GM23248 (cell line): ENCODE data around the gene ZNF507.
A peak's percentile ranks its signal among the peaks of the same experiment; 100 is the strongest.

ENCODE experiments used
- EZH2 ChIP-seq: fragments of 200-600 bp; sonication (generic); IDR thresholded peaks from 2 replicates; pipeline ENCODE4 v1.6.1; 2018; ENCODE audit warnings: antibody characterized with exemption, mild to moderate bottlenecking; ENCODE audit not compliant: insufficient read depth, poor library complexity, severe bottlenecking
- EZH2phosphoT487 ChIP-seq: fragments of 200-600 bp; sonication (generic); IDR thresholded peaks from 2 replicates; pipeline ENCODE4 v1.6.1; 2018; ENCODE audit warnings: antibody characterized with exemption, moderate library complexity, mild to moderate bottlenecking, low read depth; ENCODE audit not compliant: insufficient read depth

- TF ChIP-seq EZH2 (no peak), EZH2phosphoT487 (0 out of 2 replicates have a peak, but pooled peaks have one; percentile 82)
Measured at GRCh38 chr19:32373585-32374295, 28.3 kb downstream of the ZNF507 start.
